HEK293 (cell line): ENCODE results near the gene BEST2.

Source experiments
- HIC1 ChIP-seq: fragments of 450-650 bp; formaldehyde crosslinking; IDR thresholded peaks from 2 replicates; pipeline ENCODE4 v1.5.1; 2016; ENCODE audit warnings: missing biosample characterization, missing genetic modification characterization
- HOXC10 ChIP-seq: sonication (generic); formaldehyde crosslinking; IDR thresholded peaks from 2 replicates; pipeline ENCODE4 v1.8.1; 2023; ENCODE audit warnings: mild to moderate bottlenecking, missing genetic modification reagents
- OVOL3 ChIP-seq: fragments of 450-650 bp; formaldehyde crosslinking; IDR thresholded peaks from 2 replicates; pipeline ENCODE4 v1.5.1; 2016; ENCODE audit warnings: missing biosample characterization, missing genetic modification characterization
- PATZ1 ChIP-seq: fragments of 450-650 bp; formaldehyde crosslinking; IDR thresholded peaks from 2 replicates; pipeline ENCODE4 v1.5.1; 2016; ENCODE audit warnings: missing biosample characterization, missing genetic modification characterization
- PRDM6 ChIP-seq: fragments of 450-650 bp; formaldehyde crosslinking; IDR thresholded peaks from 2 replicates; pipeline ENCODE4 v1.5.1; 2017; ENCODE audit warnings: missing biosample characterization, missing genetic modification characterization
- SETDB1 ChIP-seq: IDR thresholded peaks from one replicate; pipeline ENCODE4 v1.6.1; 2017; ENCODE audit warnings: mild to moderate bottlenecking, low read length, moderate library complexity, mixed read lengths; ENCODE audit not compliant: insufficient read length
- TCF7L2 ChIP-seq: IDR thresholded peaks from 2 replicates; pipeline ENCODE4 v1.6.1; 2011; ENCODE audit warnings: low read depth, mild to moderate bottlenecking, inconsistent platforms, low read length, moderate library complexity, borderline replicate concordance
- ZBTB1 ChIP-seq: fragments of 450-650 bp; formaldehyde crosslinking; IDR thresholded peaks from 2 replicates; pipeline ENCODE4 v1.5.1; 2016; ENCODE audit warnings: missing biosample characterization, missing genetic modification characterization
- ZBTB11 ChIP-seq: fragments of 450-650 bp; formaldehyde crosslinking; conservative IDR thresholded peaks from 2 replicates; pipeline ENCODE4 v1.5.1; 2016; ENCODE audit warnings: low read depth, missing biosample characterization, missing genetic modification characterization
- ZFP41 ChIP-seq: fragments of 450-650 bp; formaldehyde crosslinking; IDR thresholded peaks from 2 replicates; pipeline ENCODE4 v1.5.1; 2016; ENCODE audit warnings: missing biosample characterization, missing genetic modification characterization, borderline replicate concordance
- ZNF2 ChIP-seq: fragments of 450-650 bp; formaldehyde crosslinking; IDR thresholded peaks from 2 replicates; pipeline ENCODE4 v1.5.1; 2016; ENCODE audit warnings: missing biosample characterization, missing genetic modification characterization
- ZNF24 ChIP-seq: fragments of 450-650 bp; formaldehyde crosslinking; IDR thresholded peaks from 2 replicates; pipeline ENCODE4 v1.5.1; 2016; ENCODE audit warnings: missing biosample characterization, missing genetic modification characterization
- ZNF26 ChIP-seq: fragments of 450-650 bp; formaldehyde crosslinking; IDR thresholded peaks from 2 replicates; pipeline ENCODE4 v1.5.1; 2016; ENCODE audit warnings: missing biosample characterization, missing genetic modification characterization
- ZNF48 ChIP-seq: fragments of 450-650 bp; formaldehyde crosslinking; IDR thresholded peaks from 2 replicates; pipeline ENCODE4 v1.5.1; 2016; ENCODE audit warnings: missing biosample characterization, missing genetic modification characterization
- ZNF501 ChIP-seq: fragments of 450-650 bp; formaldehyde crosslinking; IDR thresholded peaks from 2 replicates; pipeline ENCODE4 v1.5.1; 2016; ENCODE audit warnings: missing biosample characterization, missing genetic modification characterization
- ZNF510 ChIP-seq: fragments of 450-650 bp; formaldehyde crosslinking; IDR thresholded peaks from 2 replicates; pipeline ENCODE4 v1.5.1; 2018; ENCODE audit warnings: mild to moderate bottlenecking, missing genetic modification characterization, missing biosample characterization; ENCODE audit not compliant: insufficient replicate concordance
- ZNF513 ChIP-seq: fragments of 450-650 bp; IDR thresholded peaks from 2 replicates; pipeline ENCODE4 v1.5.1; 2018; ENCODE audit warnings: missing biosample characterization, missing genetic modification characterization
- ZNF529 ChIP-seq: fragments of 450-650 bp; formaldehyde crosslinking; IDR thresholded peaks from 2 replicates; pipeline ENCODE4 v1.5.1; 2017; ENCODE audit warnings: missing genetic modification characterization, missing biosample characterization; ENCODE audit not compliant: insufficient replicate concordance
- ZNF600 ChIP-seq: fragments of 450-650 bp; formaldehyde crosslinking; IDR thresholded peaks from 2 replicates; pipeline ENCODE4 v1.5.1; 2016; ENCODE audit warnings: missing biosample characterization, missing genetic modification characterization
- ZNF707 ChIP-seq: fragments of 450-650 bp; formaldehyde crosslinking; IDR thresholded peaks from 2 replicates; pipeline ENCODE4 v1.5.1; 2016; ENCODE audit warnings: missing biosample characterization, missing genetic modification characterization
- ZNF777 ChIP-seq: fragments of 450-650 bp; formaldehyde crosslinking; IDR thresholded peaks from 2 replicates; pipeline ENCODE4 v1.5.1; 2017; ENCODE audit warnings: missing biosample characterization, missing genetic modification characterization, borderline replicate concordance
- ZSCAN18 ChIP-seq: fragments of 450-650 bp; formaldehyde crosslinking; IDR thresholded peaks from 2 replicates; pipeline ENCODE4 v1.5.1; 2016; ENCODE audit warnings: missing biosample characterization, missing genetic modification characterization
- ZSCAN23 ChIP-seq: fragments of 450-650 bp; formaldehyde crosslinking; IDR thresholded peaks from 2 replicates; pipeline ENCODE4 v1.5.1; 2016; ENCODE audit warnings: missing biosample characterization, missing genetic modification characterization
- ZXDB ChIP-seq: fragments of 450-650 bp; formaldehyde crosslinking; IDR thresholded peaks from 2 replicates; pipeline ENCODE4 v1.5.1; 2016; ENCODE audit warnings: missing biosample characterization, missing genetic modification characterization

Gene BEST2

GRCh38 chr19:12788682-12789097 is 37.1 kb downstream of the BEST2 start (continued):
- peak; percentile 75 for TF ChIP-seq PATZ1 (tag by site-specific recombination)
- no peak for TF ChIP-seq OVOL3
- TF ChIP-seq HIC1: peak; percentile 76
- no peak for TF ChIP-seq ZNF513
- TF ChIP-seq PRDM6 (tag by site-specific recombination): no peak
- no peak for TF ChIP-seq ZNF777 (tag by site-specific recombination)
- no peak for TF ChIP-seq ZNF510
- TF ChIP-seq SETDB1: no peak
- no peak for TF ChIP-seq ZSCAN18
- TF ChIP-seq TCF7L2: no peak
- TF ChIP-seq ZNF2 (tag by site-specific recombination): no peak
- no peak for TF ChIP-seq ZNF529 (tag by site-specific recombination)
- TF ChIP-seq ZNF501 (tag by site-specific recombination): no peak; the same call in 1 of the 2 replicates
- no peak for TF ChIP-seq ZFP41 (tag by site-specific recombination)
- no peak for TF ChIP-seq ZSCAN23
- peak; percentile 31; the same call in 1 of the 2 replicates for TF ChIP-seq ZXDB
- TF ChIP-seq ZNF48 (tag by site-specific recombination): no peak
- no peak for TF ChIP-seq ZNF26 (tag by site-specific recombination)
- TF ChIP-seq ZBTB11 (tag by site-specific recombination): no peak
- TF ChIP-seq ZNF707: no peak
- TF ChIP-seq ZNF24 (tag by site-specific recombination): no peak
- TF ChIP-seq ZNF600 (tag by site-specific recombination): peak; percentile 86
- TF ChIP-seq ZBTB1 (tag by site-specific recombination): no peak
- no peak for TF ChIP-seq HOXC10 (CRISPR knock-in tag)
